NT2/D1 (cell line): ENCODE data around the gene SGCA.

Experiments
- SUZ12 ChIP-seq: IDR thresholded peaks from 2 replicates; pipeline ENCODE4 v1.6.1; 2011; ENCODE audit not compliant: insufficient read length, insufficient read depth; ENCODE audit errors: extremely low read depth
- YY1 ChIP-seq: IDR thresholded peaks from 2 replicates; pipeline ENCODE4 v1.6.1; 2011; ENCODE audit not compliant: insufficient read length, insufficient read depth
- ZNF274 ChIP-seq: IDR thresholded peaks from 2 replicates; pipeline ENCODE4 v1.6.1; 2011; ENCODE audit warnings: mild to moderate bottlenecking, low read depth, low read length

DNA sequence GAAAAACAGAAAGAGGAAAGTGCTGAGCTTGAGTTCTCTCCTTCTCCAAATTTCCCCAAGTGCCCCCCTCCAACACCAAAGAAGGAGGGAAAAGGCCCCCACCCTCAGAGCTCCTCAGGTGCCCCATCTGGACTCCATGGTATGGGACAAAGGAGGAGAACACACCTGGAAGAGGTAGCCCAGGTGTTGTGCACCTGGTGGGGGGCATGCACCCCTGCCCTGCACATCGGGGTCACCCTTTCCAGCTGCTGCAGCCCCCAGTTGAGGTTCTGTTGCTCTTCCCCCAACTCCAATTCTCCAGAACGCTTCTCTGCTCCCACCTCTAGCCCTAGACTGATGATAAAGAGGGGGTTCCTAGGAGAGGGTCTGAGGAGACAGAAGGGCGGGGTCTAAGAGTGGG lies 38.6 kb downstream of the SGCA start:
- TF ChIP-seq ZNF274: no peak
- TF ChIP-seq YY1: no peak
- TF ChIP-seq SUZ12: no peak
